ENCODE results near the gene ZNF491. TPM values are rescaled to one million over a fixed set of nuclear protein-coding genes. Genes with fewer than 3 reads are reported as not detected.

Gene ZNF491
- 1 to 10 TPM; 2.5 to 4.5 (median 3.7) TPM for total RNA-seq

GRCh38 chr19:11798391-11799330, at the start of gene ZNF491:
Gene ZNF491, plus strand, starts transcription at chr19:11798523. Its CDS starts 7,431 bp downstream, at chr19:11805954.
- H3K27ac ChIP-seq (replicated peaks in 1 of 4): peak within 1 kb of the TSS; percentile 83 to 90 (median 88)
- H3K9me3 ChIP-seq: no peaks in the 10 kb centered on the region
- intact Hi-C loops (cut with DNase I): loop anchor here (5.0 kb wide), 1 partner anchor 189 kb away; no protein-coding TSS in a partner anchor
- peak within 1 kb of the TSS; percentile 67 to 80 (median 76) for H3K4me3 ChIP-seq
- no peaks in the 10 kb centered on the region for H3K27me3 ChIP-seq
- under 1% methylated on average over 18 of the region's 56 CpGs for WGBS
- H3K36me3 ChIP-seq: no peaks in the 10 kb centered on the region
- TF ChIP-seq POLR2AphosphoS5 (IDR thresholded peaks at IDR 0.05): peak; percentile 84 to 89
- TF ChIP-seq CTCF (IDR thresholded peaks at IDR 0.05): peak; percentile 19 to 28 (median 26)
- no peak for TF ChIP-seq POLR2A (IDR thresholded peaks at IDR 0.05; ENCODE audit: low read depth)
- DNase-seq (ENCODE audit: extremely low spot score): peak; percentile 97
- H3K4me1 ChIP-seq: peaks cover 19 to 28% (median 23%) of the 10 kb centered on the region in 4 donors

GRCh38 chr19:11749751-11750150, 48.6 kb upstream of the ZNF491 start:
- no peak overlapping the region for H3K4me3 ChIP-seq
- DNase-seq (ENCODE audit: extremely low spot score): no peak
- peaks cover 0 to 3% (median 0%) of the 10 kb centered on the region in 4 donors for H3K27me3 ChIP-seq
- TF ChIP-seq POLR2A (IDR thresholded peaks at IDR 0.05; ENCODE audit: low read depth) (no peak), POLR2AphosphoS5 (IDR thresholded peaks at IDR 0.05) (no peak), EP300 (IDR thresholded peaks at IDR 0.05) (no peak), CTCF (IDR thresholded peaks at IDR 0.05) (no peak)
- no peaks in the 10 kb centered on the region for H3K36me3 ChIP-seq
- no peaks in the 10 kb centered on the region for H3K4me1 ChIP-seq
- 51% methylated on average over 2 of the region's 2 CpGs for WGBS
- H3K27ac ChIP-seq (replicated peaks in 1 of 4): no peak overlapping the region
- H3K9me3 ChIP-seq: peaks cover 0 to 26% (median 15%) of the 10 kb centered on the region in 4 donors
- intact Hi-C loops (cut with DNase I): no loop called here

GRCh38 chr19:11752244-11752736, 46.0 kb upstream of the ZNF491 start:
- Histone ChIP-seq H3K4me1 (no peaks in the 10 kb centered on the region), H3K36me3 (no peaks in the 10 kb centered on the region), H3K27me3 (peaks cover 0 to 5% (median 0%) of the 10 kb centered on the region in 4 donors), H3K4me3 (no peak overlapping the region), H3K9me3 (peaks cover 0 to 29% (median 17%) of the 10 kb centered on the region in 4 donors), H3K27ac (replicated peaks in 1 of 4) (no peak overlapping the region)
- TF ChIP-seq EP300 (IDR thresholded peaks at IDR 0.05) (no peak), POLR2A (IDR thresholded peaks at IDR 0.05; ENCODE audit: low read depth) (no peak), POLR2AphosphoS5 (IDR thresholded peaks at IDR 0.05) (no peak), CTCF (IDR thresholded peaks at IDR 0.05) (no peak)
- WGBS: 84% methylated on average over 2 of the region's 2 CpGs
- intact Hi-C loops (cut with DNase I): no loop called here
- DNase-seq (ENCODE audit: extremely low spot score): no peak

GRCh38 chr19:11754663-11755062, 43.7 kb upstream of the ZNF491 start:
- Histone ChIP-seq H3K27ac (replicated peaks in 1 of 4) (no peak overlapping the region), H3K9me3 (peaks cover 0 to 13% (median 10%) of the 10 kb centered on the region in 4 donors), H3K36me3 (no peaks in the 10 kb centered on the region), H3K4me3 (no peak overlapping the region), H3K27me3 (peaks cover 0 to 5% (median 0%) of the 10 kb centered on the region in 4 donors), H3K4me1 (no peaks in the 10 kb centered on the region)
- WGBS: 85% methylated on average over 4 of the region's 4 CpGs
- no peak for DNase-seq (ENCODE audit: extremely low spot score)
- no peak for TF ChIP-seq POLR2AphosphoS5 (IDR thresholded peaks at IDR 0.05)
- no peak for TF ChIP-seq EP300 (IDR thresholded peaks at IDR 0.05)
- no peak for TF ChIP-seq POLR2A (IDR thresholded peaks at IDR 0.05; ENCODE audit: low read depth)
- TF ChIP-seq CTCF (IDR thresholded peaks at IDR 0.05): no peak
- intact Hi-C loops (cut with DNase I): no loop called here

Measured in esophagus muscularis mucosa (tissue), 4 donors.